GM19240 (cell line): ENCODE measurements around the gene KCNMB3.
"Not testable (repeated sequence)": the region's sequence is repeated elsewhere in the genome, so short reads cannot be mapped to it uniquely, and the experiment has no call there.

Experiments used
- DNase-seq: peaks from one replicate; pipeline ENCODE4 v3.0.0; 2011; ENCODE audit warnings: low spot score; ENCODE audit not compliant: insufficient read length

The KCNMB3 gene, protein sequence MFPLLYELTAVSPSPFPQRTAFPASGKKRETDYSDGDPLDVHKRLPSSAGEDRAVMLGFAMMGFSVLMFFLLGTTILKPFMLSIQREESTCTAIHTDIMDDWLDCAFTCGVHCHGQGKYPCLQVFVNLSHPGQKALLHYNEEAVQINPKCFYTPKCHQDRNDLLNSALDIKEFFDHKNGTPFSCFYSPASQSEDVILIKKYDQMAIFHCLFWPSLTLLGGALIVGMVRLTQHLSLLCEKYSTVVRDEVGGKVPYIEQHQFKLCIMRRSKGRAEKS

DNA sequence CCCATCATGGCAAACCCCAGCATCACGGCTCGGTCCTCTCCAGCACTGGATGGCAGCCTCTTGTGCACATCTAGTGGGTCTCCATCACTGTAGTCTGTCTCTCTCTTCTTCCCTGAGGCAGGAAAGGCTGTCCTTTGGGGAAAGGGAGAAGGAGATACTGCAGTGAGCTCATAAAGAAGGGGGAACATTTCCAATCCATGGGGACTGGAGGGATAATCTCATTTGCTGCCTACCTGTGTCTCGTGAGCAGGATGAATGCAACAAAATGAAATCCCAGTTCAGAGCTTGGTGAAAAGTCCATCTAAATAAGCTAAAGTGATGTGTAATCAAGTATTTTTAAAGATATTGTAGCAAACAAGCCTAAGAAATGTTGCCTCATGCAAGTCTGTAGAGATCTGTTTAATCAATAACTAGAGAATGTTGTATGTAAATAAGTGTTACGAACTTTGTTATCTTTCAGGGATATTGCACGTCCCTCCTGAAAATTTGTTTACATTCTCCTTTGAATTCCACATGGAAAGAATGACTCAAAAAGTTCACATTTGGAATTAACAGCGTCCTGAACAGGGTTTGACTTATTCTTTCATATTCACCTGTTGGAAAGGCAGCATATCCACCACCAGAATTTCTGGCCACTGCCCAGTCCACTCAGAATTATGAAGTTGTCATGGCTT, at the start of gene KCNMB3:
Gene KCNMB3 (minus strand): TSS at position 312 of the 674 bp plus-strand sequence. CDS start 124 bp downstream, at position 188.
- DNase-seq, result no peak

DNA sequence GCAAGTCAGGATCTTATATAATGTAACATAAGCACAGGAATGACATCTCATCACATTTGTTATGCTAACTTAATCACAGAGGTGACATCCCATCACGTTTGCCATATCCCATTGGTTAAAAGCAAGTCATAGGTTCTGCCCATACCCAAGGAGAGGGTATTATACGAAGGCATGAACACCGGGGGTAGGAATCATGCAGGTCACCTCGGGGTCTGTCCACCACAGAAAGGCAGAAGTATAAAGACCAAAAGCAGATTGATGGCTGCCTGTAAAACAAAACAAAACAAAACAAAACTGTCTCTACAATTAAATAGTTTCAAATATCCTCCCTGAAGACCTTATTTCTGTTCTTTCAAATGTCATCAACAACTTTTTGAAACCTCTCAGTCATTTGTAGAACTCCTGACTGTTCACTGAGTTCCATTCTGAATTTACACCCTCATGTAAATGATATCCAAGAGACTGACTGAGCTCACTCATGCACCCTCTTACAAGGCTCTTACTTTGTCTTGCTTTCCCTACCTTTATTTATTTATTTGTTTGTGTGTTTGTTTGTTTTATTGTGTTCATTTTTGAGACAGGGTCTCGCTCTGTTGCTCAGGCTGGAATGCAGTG, 49.2 kb upstream of the KCNMB3 start:
- no peak for DNase-seq

DNA sequence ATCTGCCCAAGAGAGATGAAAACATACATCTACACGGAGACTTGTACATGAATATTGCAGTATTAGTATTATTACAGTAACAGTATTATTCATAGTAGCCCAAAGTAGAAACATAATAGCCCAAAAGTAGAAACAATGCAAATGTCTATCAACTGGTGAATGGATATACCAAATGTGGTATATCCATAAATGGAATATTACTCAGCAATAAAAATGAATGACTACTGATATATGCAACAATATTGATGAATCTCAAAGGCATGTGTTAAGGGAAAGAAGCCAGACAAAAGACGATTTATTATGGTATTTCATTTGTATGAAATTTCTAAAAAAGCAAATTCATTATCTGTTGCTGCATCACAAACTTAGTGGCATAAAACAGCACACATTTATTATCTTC, 48.4 kb upstream of the KCNMB3 start:
- no peak for DNase-seq

DNA sequence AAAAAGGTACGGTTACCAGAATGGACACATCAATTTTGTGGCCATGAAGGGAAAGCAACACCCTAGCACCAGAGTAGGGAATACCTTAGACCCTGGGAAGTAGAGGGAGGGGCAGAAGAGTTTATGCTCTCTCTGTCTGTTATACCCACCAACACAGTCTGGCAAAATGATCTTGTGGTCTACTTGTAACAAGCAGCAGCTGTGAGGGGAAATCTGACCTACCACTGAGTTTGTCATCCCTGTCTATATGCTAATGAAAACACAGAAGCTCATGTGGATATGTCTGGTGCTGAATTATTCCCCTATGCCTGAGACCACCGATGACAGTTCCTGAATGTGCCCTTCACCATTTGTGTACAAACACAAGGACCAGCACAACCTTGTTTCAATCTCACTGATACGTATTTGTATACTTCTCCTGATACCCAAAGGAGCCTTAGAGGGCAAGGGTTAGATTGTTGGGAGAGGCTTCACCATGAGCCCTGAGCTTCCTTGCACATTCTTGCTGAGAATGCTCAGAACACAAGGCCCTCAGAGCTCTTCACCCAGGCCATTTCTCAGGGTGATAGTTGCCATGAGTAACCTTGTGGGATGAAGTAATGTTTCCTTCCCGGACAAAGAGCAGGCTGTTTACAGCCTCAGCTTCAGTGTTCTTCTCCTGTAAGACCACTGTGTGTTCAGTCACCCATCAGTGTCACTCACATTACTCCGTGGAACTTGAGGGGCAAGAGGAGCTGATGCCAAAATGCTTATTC, 47.2 kb upstream of the KCNMB3 start:
- DNase-seq, result no peak

DNA sequence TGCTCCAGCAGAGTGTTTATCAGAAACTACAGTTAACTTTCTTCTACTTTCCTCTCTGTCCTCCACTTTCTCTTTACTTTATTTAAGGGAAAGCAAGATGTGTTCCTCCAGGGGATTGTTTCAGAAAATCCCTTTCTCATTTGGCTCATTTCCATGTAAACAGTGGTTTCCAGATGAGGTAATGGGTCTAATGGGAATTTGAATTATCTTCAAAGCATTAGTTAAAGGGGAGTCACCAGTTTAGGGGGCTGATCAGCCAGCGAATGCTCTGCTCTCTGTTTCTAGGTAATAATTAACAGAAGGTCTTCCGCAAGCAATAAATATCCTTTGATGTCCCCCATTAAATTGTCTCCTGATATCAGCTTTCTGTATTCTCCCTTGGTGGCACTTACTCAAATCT, 41.5 kb upstream of the KCNMB3 start:
- DNase-seq, result no peak

DNA sequence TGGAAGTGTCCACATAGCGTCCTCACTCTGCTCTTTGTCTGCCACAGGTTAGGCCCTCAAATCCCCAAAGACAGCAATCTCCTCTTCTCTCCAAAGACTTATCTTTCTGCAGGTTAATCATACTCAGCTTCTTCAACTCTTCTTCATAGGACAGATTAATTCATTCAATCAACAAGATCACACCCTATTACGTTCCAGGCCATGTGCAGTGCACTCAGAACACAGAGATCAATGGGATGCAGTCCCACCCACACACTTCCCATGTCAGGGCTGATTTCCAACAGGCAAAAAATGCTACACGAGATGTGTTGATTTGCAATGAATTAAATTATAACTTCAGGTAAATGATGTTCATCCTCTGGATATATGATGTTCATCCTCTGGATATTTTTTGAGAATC, 38.4 kb upstream of the KCNMB3 start:
- no peak for DNase-seq

DNA sequence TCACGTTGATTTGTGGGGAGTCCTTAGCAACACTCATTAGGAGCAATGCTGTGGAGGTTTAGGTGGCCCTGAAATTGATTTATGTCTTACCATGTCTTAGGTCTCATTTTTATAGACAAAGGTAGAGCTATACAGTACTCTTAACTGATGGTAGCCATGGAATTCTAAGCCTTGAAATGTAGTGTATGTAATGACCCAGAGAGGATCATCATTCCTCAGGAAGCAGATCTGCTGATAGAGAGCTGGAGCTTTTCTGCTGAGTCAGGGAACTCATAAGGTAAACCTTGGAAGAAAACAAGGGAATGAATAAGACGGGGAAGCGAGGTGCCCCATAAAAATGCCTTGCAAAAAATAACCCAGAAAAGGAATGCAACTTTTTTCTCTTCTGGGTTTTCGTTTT, 37.9 kb upstream of the KCNMB3 start:
- no peak for DNase-seq

DNA sequence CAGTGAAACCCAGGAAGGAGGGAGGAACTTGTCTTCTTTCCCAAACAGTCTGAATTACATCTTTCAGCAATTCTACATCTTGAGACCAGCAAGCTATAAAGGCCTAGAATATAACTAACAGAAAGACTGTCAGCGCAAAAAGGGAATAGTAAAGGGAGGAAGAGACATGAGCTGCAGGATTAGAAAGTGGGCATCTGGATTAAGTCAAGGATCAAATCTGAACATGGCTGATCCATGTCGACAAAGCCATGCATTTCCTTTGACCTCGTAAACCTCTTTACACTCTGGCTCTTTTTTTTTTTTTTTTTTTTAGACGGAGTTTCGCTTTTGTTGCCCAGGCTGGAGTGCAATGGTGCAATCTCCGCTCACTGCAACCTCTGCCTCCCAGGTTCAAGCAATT, 35.4 kb upstream of the KCNMB3 start:
- DNase-seq, result no peak

DNA sequence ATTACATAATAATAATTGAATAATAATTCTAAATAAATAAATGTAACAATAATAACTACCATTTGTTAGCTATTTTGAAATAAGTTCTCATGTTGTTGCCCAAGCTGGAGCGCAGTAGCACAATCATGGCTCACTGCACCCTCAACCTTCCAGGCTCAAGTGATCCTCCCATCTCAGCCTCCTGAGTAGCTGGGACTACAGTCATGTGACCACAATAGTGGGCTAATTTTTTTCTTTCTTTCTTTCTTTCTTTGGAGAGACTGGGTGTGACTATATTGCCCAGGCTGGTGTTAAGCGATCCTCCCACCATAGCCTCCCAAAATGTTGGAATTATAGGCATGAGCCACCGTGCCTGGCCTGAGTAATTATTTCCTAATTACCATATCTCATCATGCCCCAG, 30.9 kb upstream of the KCNMB3 start:
- DNase-seq, result no peak

DNA sequence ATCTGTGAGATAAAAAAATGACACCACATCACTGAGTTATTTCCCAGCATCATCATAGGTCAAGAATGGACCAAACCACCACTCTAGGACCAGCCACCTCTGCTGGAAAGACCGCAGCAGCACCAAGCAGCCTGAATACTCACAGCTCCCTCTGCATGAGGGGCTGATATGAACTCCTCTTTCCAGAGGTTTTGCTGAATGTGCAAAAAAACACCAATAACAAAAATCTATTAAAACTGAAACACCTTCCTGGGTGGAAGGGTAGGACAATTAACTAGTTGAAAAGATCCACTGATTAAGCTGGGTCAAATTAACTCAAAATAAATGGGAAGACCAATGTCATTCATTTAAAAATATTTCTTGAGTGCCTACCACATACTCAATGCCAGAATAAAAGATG, 28.9 kb upstream of the KCNMB3 start:
- no peak for DNase-seq

DNA sequence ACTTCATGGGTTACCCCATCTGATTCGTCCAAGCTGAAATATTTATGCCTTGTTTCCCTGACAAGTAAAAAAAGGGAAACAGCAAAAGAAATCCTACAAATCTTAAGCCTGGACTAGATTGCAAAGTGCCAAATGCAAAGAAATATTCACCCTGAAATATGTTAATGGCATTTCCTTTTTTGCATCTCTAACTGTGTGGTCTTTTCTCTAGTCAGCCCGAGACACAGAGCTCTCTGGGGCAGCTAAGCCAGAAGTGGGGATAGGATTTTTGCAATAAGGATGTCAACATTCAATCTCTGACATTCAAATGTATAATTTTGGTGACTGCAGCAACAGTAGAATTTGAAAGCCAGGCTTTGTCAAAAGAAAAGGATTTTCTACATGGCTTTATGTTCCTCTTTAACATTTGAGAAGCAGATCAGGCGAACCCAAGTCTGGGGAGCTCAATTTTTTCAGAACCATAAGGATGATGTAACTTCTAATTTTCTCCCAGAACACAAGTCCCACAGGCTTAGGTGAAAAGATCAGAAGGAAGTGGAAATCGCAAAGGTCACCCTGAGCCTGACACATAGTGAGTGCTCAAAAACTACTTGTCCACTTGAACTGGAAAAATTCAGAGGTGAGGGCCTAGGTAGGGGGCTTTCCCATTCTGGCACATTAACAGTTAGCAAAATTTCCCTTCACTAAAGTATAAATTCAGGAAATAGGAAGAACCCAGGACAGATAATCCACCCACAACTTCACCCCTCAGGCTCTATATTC, 28.2 kb upstream of the KCNMB3 start:
- DNase-seq, result no peak

DNA sequence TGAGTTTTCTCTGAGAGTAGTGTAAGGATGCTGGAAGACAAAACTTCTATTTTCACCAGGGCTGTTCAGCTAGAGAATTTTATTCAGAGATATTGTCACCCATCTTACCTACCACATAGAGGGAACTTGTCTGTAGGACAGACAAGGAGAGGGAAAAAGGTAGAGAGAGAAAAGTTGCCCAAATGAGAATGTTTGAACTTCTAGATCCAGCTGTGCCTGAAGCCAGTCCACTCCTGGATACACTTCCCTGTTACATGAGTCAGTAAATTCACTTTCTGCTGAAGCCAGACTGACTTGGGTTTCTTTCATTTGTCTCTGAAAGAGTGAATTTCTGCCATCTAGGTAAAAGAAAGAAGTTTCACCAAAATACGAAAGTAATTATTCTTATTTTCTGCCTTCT, 27.2 kb upstream of the KCNMB3 start:
- no peak for DNase-seq

DNA sequence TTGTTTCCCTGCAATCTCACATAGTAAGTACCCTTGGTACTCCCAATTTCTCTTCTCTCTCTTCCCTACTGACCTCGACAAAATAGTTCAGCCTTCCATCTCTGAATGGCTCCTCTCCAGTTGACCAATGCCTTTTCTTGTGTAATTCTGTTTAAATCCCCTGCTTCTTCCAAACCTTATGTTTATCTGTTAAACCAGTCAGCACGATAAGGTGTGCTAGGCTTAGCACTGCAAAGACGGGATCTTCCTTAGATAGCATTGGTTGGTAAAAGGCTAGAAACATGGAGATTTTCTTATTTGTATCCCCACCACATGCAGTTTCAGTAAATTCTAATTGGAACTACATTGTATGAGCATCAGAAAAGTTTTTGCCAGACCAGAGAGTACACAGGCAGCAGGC, 25.8 kb upstream of the KCNMB3 start:
- DNase-seq, result no peak

DNA sequence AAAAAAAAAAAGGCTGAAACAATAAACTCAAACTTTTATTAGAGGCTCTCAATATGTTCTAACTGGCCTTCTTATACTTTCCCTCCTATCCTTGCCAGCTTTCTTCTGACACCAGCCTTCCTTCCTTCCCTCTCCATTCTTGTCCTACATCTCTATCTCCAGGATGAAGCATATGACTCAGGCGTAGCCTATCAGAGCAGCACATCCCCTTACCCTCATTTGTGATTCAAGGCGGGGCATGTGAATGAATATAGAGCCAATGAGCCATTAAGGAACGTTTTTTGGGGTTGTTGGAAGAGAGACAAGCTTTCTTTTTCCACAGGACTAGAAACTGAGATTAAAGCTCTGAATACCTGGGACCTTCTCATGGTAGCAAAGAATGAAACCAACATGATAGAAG, 25.1 kb upstream of the KCNMB3 start:
- DNase-seq, result no peak

DNA sequence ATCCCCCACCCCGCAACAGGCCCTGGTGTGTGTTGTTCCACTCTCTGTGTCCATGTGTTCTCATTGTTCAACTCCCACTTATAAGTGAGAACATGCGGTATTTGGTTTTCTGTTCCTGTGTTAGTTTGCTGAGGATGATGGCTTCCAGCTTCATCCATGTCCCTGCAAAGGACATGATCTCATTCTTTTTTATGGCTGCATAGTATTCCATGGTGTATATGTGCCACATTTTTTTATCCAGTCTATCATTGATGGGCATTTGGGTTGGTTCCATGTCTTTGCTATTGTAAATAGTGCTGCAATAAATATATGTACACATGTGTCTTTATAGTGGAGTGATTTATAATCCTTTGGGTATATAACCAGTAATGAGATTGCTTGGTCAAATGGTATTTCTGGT, 23.5 kb upstream of the KCNMB3 start:
- DNase-seq, result not testable (repeated sequence)

DNA sequence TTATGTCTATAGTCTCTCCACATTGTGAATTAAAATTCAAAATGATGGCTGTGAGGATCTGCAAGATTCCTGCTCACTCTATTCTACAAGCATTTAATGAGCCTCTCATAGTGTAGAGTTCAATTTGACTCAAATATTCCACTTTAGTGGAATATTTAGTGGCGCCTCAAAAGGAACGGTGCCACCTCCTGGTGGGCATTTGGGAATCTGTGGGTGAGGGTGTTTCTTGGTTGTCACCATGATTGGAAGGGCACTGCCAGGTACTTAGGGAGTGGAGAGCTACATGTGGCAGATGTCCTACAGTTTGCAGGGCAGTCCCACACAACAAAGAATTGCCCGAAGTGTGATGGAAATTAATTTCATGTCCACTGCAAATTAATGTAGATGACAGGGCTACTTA, 21.5 kb upstream of the KCNMB3 start:
- DNase-seq, result no peak

DNA sequence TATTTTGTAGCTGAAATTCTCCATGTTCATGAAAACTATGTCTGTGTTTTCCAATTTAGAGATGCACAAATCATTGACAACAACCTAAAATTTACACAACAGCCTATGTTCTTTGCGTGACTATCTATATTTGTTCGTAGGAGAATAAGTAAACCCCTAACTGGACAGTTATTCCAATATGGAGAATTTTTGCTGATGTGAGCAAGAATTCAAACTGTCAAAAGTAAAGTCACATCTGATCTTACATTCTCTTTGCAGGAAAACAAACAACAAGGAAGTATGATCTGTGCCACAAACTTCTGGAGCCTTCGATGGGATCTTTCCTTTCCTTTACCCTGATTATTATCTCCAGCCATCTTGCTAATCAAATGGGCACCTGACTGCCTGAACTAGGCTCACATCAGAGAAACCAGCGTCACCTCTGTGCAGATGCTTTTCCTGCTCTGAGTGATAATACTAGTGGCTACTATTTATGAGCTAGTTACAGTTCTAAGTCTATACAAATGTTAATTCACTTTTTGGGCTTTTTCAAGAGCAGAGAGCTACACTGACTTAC, 18.3 kb upstream of the KCNMB3 start:
- no peak for DNase-seq

DNA sequence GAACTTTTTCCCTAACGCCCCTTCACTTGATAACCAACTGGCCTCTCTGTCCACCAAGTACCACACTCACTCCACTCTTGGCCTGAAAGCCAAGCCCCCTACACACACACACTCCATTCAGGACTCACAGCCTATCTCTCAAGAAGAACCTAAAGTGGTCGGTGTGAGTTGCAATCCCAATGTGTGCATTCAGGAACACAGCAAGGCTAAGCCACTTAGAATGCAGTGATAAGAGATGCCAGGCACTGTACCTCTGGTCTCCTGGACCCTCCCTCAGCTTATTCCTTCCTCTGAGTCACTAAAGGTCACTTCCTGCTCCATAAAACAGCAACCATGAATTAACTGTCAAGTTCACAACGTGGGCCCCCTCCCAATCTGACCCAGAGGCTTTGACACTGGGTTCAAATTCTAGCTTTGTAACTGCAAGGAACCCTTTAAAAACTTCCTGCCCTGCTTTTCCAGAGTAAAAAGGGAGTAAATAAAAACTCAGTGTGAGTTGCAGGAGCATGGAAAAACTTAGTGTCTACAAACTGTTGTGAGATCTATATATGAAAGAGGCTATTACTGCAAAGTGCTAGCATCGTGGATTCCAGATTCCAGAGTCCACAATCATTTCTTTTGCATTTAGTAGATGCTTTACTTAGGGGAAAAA, 17.6 kb upstream of the KCNMB3 start:
- DNase-seq, result no peak

DNA sequence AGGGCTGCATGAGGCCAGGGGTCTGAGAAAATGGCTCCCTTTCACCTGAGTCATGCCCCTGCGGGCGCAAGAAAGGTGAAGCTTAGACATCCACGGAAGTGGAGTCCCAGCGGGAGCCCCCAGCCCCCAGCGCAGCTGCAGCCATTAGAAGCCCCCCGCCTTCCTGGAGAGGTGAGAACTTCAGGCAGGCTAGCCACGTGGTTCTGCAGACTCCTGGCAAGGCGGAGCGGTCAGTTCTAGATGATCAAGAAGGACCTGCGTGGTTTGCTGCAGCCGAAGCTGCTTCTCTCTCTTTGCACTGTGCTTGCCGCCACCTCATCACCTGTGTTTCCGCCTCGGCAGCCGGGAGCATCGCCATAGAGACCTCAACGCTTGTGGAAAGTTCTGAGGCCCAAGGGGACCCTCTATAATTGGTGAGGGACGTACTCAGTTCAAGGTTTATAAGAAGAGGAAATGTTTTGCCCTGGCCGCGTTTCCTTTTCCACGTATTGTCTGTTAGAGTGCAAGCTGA, 15.8 kb upstream of the KCNMB3 start:
- DNase-seq, result no peak

DNA sequence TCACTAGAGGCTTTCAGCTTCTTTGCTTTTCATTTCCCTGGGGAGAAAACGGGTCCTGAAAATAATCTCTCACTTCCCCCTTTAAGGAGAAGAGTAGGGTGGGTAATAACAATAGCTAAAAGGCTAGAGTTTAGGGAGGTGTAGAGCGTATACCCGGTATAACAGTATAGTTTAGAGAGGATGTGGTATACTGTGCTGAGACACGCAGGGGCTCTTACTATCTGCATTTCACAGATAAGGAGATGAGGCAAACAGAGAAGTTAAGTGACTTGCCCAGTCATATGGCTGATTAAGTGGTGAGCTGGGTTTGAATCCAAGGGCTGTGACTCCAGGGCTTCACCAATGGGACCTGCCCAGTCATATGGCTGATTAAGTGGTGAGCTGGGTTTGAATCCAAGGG, 15.0 kb upstream of the KCNMB3 start:
- no peak for DNase-seq
